Amygdala (tissue), 56 donors: ENCODE measurements around the gene PSMB5.

ENCODE experiments used
- DNase-seq, 56 donors: peaks; one replicate each; lab custom pipeline; 2025; lab: John Stamatoyannopoulos, UW

The PSMB5 gene

GRCh38 chr14:23034498-23035302, at the start of gene PSMB5:
Gene PSMB5 (minus strand): TSS chr14:23034900. CDS start chr14:23034881, 19 bp downstream.
- no peak for DNase-seq

- DNase-seq, result no peak
Measured at GRCh38 chr14:23080474-23080873, 45.8 kb upstream of the PSMB5 start.

DNA sequence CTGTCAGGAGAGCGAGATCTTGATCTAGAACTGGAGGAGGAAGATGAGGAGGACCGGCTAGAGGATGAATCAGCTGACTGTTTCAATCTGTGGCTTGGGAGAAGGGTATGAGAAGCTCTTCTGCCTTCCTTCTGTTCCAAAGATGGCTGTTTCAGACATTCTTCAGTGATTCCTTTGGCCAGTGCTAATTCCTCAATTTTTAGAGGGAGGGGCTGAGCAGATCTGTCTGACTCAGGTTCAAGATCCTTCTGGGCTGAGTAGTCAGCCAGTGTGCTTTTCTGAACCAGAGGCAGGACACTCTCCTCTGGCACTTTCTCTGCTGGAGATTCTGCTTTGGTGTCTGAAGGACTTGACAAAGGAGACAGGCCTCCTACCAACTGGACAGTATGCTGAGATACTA, 45.0 kb upstream of the PSMB5 start:
- DNase-seq, result no peak

DNA sequence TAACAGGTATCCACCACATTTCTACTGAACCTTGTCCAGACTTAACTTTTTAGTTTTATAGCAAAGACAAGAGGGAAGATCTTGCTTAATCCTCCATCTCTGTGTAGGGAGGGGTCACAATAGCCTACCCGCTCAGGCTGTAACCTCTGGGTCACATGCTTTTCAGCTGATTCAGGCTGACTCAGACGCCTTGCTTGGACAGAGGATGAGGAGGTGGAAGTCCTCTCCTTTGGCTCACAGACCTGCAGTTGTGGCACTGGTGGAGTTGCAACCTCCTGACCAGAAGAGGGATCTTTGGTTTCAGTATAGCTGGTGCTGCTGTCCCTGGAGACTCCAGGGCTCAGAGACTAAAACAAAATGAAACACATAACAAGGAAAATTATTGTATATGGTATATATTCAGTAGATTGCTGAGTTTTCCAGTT, 44.0 kb upstream of the PSMB5 start:
- no peak for DNase-seq

DNA sequence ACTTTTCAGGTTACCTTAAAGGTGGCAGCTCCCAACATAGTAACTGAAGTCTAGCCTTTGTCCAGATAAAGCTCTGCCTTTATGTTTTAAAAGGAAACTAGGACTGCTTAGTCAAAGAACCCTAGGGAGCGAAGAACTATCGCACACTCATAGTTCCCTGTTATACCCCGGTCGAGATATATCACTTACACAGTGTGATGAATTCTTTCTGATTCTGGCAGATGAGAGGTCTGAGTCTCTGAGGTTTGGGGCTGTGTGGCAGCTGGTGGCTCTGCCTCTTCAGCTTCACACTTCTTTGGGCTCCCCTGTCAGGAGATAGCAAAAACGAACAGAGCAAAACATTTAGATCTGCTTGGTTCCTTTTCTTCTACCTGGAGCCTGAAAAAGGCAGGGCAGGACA, 43.3 kb upstream of the PSMB5 start:
- DNase-seq, result no peak

DNA sequence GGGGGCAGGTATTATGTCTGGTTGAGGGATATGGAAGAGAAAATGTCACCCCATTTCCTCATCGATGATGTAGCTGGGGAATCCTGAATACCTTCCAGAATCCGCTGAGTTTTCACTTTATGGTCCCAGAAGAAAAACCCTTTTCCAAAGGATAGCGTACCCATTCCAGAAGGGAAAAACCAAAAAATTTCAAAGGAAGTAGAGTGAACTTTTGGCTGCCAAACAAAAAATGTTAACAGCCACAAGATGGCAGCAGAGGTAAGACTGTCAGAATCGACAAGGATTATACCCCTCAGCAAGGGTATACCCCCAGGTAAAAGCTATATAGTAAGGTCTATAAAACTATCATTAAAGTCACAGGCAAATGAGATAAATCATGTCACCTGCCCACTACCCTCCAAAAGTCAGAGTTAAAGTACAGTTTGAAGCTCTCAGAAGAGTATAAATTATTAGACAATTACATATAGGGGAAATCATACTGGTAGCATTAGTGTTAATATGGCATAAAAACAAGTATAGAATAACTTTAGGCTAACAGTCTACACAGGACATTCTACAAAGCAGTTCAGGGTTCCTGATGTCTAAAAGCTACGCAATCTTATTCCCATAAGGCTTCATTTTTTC, 42.2 kb upstream of the PSMB5 start:
- no peak for DNase-seq

- no peak for DNase-seq
Measured at GRCh38 chr14:23074906-23075305, 40.2 kb upstream of the PSMB5 start.

GRCh38 chr14:23071921-23072539, 37.3 kb upstream of the PSMB5 start:
- DNase-seq, result no peak

- no peak for DNase-seq
Measured at GRCh38 chr14:23071244-23071920, 36.7 kb upstream of the PSMB5 start.

- DNase-seq, result no peak
Measured at GRCh38 chr14:23070262-23071129, 35.8 kb upstream of the PSMB5 start.

GRCh38 chr14:23069413-23069806, 34.7 kb upstream of the PSMB5 start:
- DNase-seq, result no peak

GRCh38 chr14:23068789-23069412, 34.2 kb upstream of the PSMB5 start:
- DNase-seq, result no peak

GRCh38 chr14:23067847-23068788, 33.4 kb upstream of the PSMB5 start:
- no peak for DNase-seq

DNA sequence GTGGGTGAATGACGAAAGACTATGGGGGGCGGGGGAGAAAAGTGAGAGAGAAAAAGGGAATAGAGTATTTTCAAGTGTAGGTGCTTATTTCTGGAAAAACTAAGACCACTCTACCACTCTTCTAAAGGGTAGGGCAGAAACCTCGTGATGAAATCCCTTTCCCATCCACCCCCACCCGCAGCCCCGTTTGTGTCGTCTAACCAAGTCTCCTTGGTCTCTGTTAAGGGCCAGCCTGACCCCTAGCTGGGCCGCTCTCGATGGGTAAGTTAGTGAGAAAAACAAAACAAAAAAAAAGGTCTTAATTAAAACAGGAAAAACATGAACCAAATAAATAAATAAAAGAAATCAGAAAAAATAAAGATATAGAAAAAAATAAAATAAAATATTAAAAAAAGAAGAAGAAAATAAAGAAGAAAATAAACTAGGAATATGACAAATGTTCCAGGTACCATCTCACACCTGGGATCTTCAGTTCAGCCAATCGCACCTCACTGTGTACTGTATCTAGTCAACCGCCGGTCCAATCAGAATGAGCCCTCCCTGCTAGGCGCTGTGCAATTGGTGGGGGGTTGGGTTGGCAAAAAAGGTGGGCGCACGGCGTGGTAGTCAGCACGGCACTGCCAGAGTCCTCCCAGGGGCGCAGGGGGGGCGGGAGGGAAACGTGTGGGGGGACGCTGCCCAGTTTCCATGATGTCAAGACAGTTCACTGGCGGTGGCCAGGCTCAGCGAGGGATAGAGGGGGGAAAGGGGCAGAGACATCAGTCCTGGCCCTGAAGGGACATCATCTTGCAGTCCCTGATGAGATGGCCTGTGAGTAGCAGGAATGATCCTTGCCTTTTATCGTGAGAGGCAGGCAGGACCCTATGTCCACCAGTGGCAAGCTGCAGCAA, 32.4 kb upstream of the PSMB5 start:
- no peak for DNase-seq

DNA sequence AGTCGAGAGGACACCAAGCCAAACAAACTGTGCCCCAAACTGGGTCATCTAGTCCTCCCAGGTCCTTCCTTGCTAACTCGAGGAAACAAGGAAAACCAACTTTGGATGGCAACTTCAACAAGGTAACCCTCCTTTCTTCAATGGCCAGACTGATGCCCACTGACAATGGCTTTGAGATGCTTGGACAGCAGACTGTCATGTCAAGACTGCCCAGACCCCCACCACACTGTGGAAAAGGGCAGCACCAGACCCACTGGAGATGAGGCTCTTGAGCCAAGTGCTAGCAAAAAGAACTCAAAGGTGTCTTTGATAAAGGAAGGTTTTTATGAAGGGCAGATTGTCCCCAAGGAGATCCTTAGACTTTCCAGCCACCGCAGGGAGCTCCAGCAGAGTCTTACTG, 31.7 kb upstream of the PSMB5 start:
- no peak for DNase-seq

DNA sequence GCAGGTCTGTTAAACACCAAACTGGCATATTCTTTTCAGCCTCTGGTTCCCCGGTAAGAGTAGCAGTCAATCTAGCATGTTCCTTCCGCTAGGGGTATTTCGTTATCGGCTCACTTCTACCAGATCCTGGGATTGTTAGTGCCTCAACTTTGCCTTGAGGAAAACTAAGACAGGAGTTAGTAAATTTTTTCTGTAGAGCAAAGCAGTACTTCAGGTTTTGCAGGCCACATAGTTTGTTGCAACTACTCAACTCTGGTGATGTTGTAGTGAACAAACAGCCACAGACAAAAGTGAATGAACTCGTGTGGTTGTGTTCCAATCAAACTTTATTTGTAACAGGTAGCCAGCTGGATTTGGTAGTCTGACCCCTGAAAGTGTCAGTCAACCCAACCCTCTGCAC, 28.9 kb upstream of the PSMB5 start:
- DNase-seq, result no peak

DNA sequence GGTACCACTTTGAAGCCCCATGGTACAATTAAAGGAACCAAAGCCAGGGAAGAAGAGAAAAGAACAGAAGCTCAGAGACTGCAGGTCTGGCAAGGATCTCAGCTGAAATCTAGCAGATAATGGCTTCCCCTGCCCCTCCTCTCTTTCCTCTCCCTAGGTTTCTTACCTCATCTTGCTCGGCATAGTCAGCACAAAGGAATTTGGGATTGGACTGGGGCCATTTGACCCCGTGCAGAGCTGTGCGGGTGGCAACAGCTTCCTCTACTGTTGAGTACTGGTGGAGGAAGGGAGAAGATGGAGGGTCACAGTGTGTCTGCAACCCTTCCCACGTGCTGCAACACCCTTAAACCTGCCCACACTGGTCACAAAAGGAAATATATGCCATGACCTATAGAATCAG, 27.3 kb upstream of the PSMB5 start:
- DNase-seq, result no peak
